ENCODE measurements around the gene MKKS.

Gene MKKS

GRCh38 chr20:10367693-10367942 lies 66.4 kb downstream of the MKKS start:
- DNase-seq = no peak

DNA sequence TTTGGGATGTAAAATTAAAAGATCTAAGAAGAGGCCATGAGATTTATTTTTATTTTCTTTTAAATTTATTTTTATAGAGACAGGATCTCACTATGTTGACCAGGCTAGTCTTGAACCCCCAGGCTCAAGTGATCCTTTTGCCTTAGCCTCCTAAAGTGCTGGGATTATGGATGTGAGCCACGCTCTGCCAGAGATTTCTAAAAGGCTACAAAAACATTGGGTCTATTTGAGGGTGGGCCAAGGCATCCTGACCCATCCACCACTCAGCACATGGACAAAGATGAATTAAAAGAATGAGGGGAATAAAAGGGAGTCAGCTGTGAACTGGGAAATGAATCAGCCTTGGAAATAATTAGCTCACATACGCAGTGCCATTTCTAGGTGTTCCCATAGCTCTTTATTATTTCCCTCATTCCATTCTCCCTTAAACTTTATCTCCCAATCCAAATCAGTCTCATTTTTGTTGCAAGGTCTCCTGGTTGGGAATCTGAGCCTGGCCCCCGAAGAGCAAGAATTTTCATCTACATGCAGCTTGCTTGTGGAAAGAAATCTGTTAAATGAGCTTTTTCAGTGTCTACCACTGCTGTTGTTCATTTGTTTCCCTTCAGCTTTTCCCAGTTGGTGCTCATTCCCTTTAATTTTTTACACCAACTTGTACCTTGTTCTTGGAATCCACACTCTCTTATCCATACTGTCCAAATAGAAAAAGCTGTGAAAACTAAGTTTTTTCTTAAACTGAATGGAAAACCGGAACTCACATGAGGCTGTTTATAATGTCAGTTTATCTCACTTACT lies 66.9 kb downstream of the MKKS start:
- DNase-seq = no peak

DNA sequence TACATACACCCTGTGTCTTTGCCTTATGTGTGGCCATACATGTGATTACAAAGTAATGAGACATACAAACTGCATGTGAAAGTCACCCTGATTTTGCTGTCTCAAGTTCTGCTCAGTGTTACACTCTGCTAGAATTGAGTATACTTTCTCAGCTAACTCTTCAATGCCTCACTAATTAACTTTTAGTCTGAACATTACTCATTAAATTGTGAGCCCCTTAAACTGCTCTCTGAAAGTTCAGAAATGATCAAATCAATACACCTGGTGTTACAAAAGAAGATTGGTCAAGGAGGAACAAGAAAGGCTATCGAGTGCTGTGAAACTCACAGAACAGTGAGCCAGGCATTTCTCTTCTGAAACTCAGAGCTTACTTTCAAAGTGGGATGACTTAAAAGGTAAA lies 71.3 kb downstream of the MKKS start:
- DNase-seq = no peak

- no peak for DNase-seq
Measured at GRCh38 chr20:10360878-10361277, 73.1 kb downstream of the MKKS start.

DNA sequence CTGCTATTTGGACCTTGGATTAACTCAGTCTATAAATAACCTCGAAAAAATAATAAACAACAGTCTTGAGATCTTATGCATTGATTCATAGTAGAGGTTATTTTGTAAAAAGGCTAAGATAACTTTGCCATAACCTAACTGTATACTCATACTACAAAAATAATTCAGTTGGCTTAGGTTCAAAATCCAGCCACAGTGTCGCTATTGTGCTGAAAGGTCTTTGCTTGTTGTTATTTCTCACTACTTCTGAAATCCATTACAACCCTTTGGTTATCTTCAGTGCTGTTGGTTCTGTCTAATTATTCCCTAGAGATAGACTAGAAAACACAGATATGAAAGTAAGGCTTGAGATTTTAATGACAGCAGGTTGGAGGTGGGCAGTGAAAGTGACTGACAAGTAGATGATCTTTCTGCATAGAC lies 74.4 kb downstream of the MKKS start:
- no peak for DNase-seq

GRCh38 chr20:10357974-10358373 lies 76.0 kb downstream of the MKKS start:
- DNase-seq = no peak

DNA sequence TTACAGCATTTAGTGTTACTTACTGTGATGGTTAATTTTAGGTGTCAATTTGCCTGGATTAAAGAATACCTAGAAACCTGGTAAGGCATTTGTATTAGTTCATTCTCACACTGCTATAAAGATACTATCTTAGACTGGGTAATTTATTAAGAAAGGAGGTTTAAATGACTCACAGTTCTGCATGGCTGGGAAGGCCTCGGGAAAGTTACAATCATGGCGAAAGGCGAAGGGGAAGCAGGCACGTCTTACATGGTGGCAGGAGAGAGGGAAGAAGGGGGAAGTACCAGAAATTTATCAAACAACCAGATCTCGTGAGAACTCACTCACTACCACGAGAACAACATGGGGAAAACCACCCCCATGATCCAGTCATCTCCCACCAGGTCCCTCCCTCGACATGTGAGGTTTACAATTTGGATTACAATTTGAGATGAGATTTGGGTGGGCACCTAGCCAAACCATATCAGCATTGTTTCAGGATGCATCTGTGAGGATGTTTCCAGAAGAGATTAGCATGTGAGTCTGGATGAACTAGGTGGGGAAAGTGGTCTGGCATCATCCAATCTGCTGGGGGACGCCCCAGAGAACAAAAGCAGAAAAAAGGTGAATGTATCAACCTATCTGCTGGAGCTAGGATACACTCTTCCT lies 76.8 kb downstream of the MKKS start:
- no peak for DNase-seq

- DNase-seq = no peak
Measured at GRCh38 chr20:10356628-10357027, 77.4 kb downstream of the MKKS start.

- no peak for DNase-seq
Measured at GRCh38 chr20:10352934-10353824, 80.8 kb downstream of the MKKS start.
